ENCODE data around the gene ATXN7L1. TPM values are rescaled to one million over a fixed set of nuclear protein-coding genes. Genes with fewer than 3 reads are reported as not detected.
"Not testable (repeated sequence)": the region's sequence is repeated elsewhere in the genome, so short reads cannot be mapped to it uniquely, and the experiment has no call there.

ATXN7L1 gene
- total RNA-seq, 2 donors from 2014 or later = 12.6 to 28.1 TPM

GRCh38 chr7:105697753-105698152 lies 178.6 kb downstream of the ATXN7L1 start:
- Histone ChIP-seq H3K27ac (no peak overlapping the region), H3K4me3 (no peak overlapping the region), H3K9me3 (no peaks in the 10 kb centered on the region), H3K36me3 (no peaks in the 10 kb centered on the region), H3K27me3 (replicated peaks; ENCODE audit: insufficient read depth) (no peaks in the 10 kb centered on the region), H3K4me1 (replicated peaks) (no peaks in the 10 kb centered on the region)
- intact Hi-C loops (cut with DNase I) = no loop called here
- no peak for TF ChIP-seq CTCF (IDR thresholded peaks at IDR 0.05)
- TF ChIP-seq POLR2A (IDR thresholded peaks at IDR 0.05) = no peak
- TF ChIP-seq POLR2AphosphoS5 (IDR thresholded peaks at IDR 0.05) = no peak
- WGBS = 96% methylated on average over 5 of the region's 5 CpGs
- DNase-seq (ENCODE audit: low spot score) = no peak

- H3K9me3 ChIP-seq; H3K36me3 ChIP-seq; DNase-seq (ENCODE audit: low spot score); H3K27ac ChIP-seq; H3K4me1 ChIP-seq (replicated peaks); H3K27me3 ChIP-seq (replicated peaks; ENCODE audit: insufficient read depth); H3K4me3 ChIP-seq; intact Hi-C loops (cut with DNase I): not testable (repeated sequence)
- 84% methylated on average over 11 of the region's 11 CpGs for WGBS
Measured at GRCh38 chr7:105697169-105697568, 179.2 kb downstream of the ATXN7L1 start.

- no peak for TF ChIP-seq CTCF (IDR thresholded peaks at IDR 0.05)
- TF ChIP-seq POLR2AphosphoS5 (IDR thresholded peaks at IDR 0.05) = no peak
- TF ChIP-seq POLR2A (IDR thresholded peaks at IDR 0.05) = no peak
- Histone ChIP-seq H3K36me3 (no peaks in the 10 kb centered on the region), H3K4me1 (replicated peaks) (peaks cover 2% of the 10 kb centered on the region), H3K27me3 (replicated peaks; ENCODE audit: insufficient read depth) (no peaks in the 10 kb centered on the region), H3K4me3 (no peak overlapping the region), H3K9me3 (no peaks in the 10 kb centered on the region), H3K27ac (no peak overlapping the region)
- intact Hi-C loops (cut with DNase I) = no loop called here
- no peak for DNase-seq (ENCODE audit: low spot score)
- WGBS = 89% methylated on average over 3 of the region's 3 CpGs
Measured at GRCh38 chr7:105693576-105693975, 182.8 kb downstream of the ATXN7L1 start.

GRCh38 chr7:105691680-105692564 lies 184.5 kb downstream of the ATXN7L1 start:
- TF ChIP-seq CTCF (IDR thresholded peaks at IDR 0.05) (no peak), POLR2AphosphoS5 (IDR thresholded peaks at IDR 0.05) (peak; percentile 91)
- H3K27ac ChIP-seq = peak overlapping the region; percentile 72 to 75
- H3K4me3 ChIP-seq = peak overlapping the region; percentile 28 to 48
- peaks cover 2% of the 10 kb centered on the region for H3K4me1 ChIP-seq (replicated peaks)
- no peaks in the 10 kb centered on the region for H3K27me3 ChIP-seq (replicated peaks; ENCODE audit: insufficient read depth)
- DNase-seq (ENCODE audit: low spot score) = peak; percentile 92
- 5% methylated on average over 21 of the region's 21 CpGs for WGBS
- no peaks in the 10 kb centered on the region for H3K9me3 ChIP-seq
- no peaks in the 10 kb centered on the region for H3K36me3 ChIP-seq
- intact Hi-C loops (cut with DNase I) = no loop called here

- Histone ChIP-seq H3K36me3 (no peaks in the 10 kb centered on the region), H3K9me3 (no peaks in the 10 kb centered on the region), H3K27me3 (replicated peaks; ENCODE audit: insufficient read depth) (no peaks in the 10 kb centered on the region), H3K27ac (peak overlapping the region; percentile 72 to 75), H3K4me3 (peak overlapping the region; percentile 28 to 48), H3K4me1 (replicated peaks) (peaks cover 2% of the 10 kb centered on the region)
- 7% methylated on average over 18 of the region's 18 CpGs for WGBS
- intact Hi-C loops (cut with DNase I) = no loop called here
- TF ChIP-seq POLR2A (IDR thresholded peaks at IDR 0.05) (no peak), CTCF (IDR thresholded peaks at IDR 0.05) (no peak), POLR2AphosphoS5 (IDR thresholded peaks at IDR 0.05) (peak; percentile 12)
- DNase-seq (ENCODE audit: low spot score) = no peak
Measured at GRCh38 chr7:105691082-105691679, 185.2 kb downstream of the ATXN7L1 start.

All from prostate gland (tissue), 2 donors.